ENCODE measurements around the gene SLC25A24. TPM values are rescaled to one million over a fixed set of nuclear protein-coding genes. Genes with fewer than 3 reads are reported as not detected.

Gene SLC25A24
- total and polyA plus RNA-seq, 7 donors, result 3.2 to 9.4 (median 6.8) TPM

GRCh38 chr1:108130794-108131193 is 69.3 kb downstream of the SLC25A24 start:
- 65 to 80% (median 66%) methylated on average over 2 of the region's 2 CpGs for WGBS, 3 donors
- H3K9me3 ChIP-seq, result no peaks in the 10 kb centered on the region
- ATAC-seq (no peak), DNase-seq (no peak)
- no peaks in the 10 kb centered on the region for H3K27me3 ChIP-seq (ENCODE audit: insufficient read depth in 3 of 3, low read length in 2 of 3)
- no peak overlapping the region for H3K27ac ChIP-seq
- TF ChIP-seq CTCF (IDR thresholded peaks at IDR 0.05), result no peak
- intact Hi-C loops (cut with DNase I), result no loop called here
- H3K4me1 ChIP-seq, result no peaks in the 10 kb centered on the region
- H3K36me3 ChIP-seq (ENCODE audit: insufficient read depth in 1 of 2, low read depth in 1 of 2), result peaks cover 0 to 19% of the 10 kb centered on the region in 2 donors
- H3K4me3 ChIP-seq, result no peak overlapping the region

- 47 to 84% (median 72%) methylated on average over 4 of the region's 4 CpGs for WGBS, 3 donors
- Histone ChIP-seq H3K4me1 (no peaks in the 10 kb centered on the region), H3K36me3 (ENCODE audit: insufficient read depth in 1 of 2, low read depth in 1 of 2) (peaks cover 0 to 13% of the 10 kb centered on the region in 2 donors), H3K27me3 (ENCODE audit: insufficient read depth in 3 of 3, low read length in 2 of 3) (no peaks in the 10 kb centered on the region), H3K27ac (no peak overlapping the region), H3K4me3 (no peak overlapping the region), H3K9me3 (no peaks in the 10 kb centered on the region)
- DNase-seq (no peak), ATAC-seq (no peak)
- intact Hi-C loops (cut with DNase I), result loop anchor here in 1 of 2 donors (10.0 kb wide), 1 partner anchor 165 kb away; the partner anchor contains the start of gene VAV3
- no peak for TF ChIP-seq CTCF (IDR thresholded peaks at IDR 0.05)
Measured at GRCh38 chr1:108129999-108130398, 70.1 kb downstream of the SLC25A24 start.

GRCh38 chr1:108125312-108126138 is 74.6 kb downstream of the SLC25A24 start:
- intact Hi-C loops (cut with DNase I), result loop anchor here (1.0 to 10.0 kb wide), 3 partner anchors 161 to 343 kb away; partner anchors contain the start of gene VAV3 (in 1 of the 2)
- H3K4me3 ChIP-seq, result no peak overlapping the region
- 3 to 8% (median 4%) methylated on average over 7 of the region's 7 CpGs for WGBS, 3 donors
- no peaks in the 10 kb centered on the region for H3K27me3 ChIP-seq (ENCODE audit: insufficient read depth in 3 of 3, low read length in 2 of 3)
- H3K27ac ChIP-seq, result no peak overlapping the region
- H3K36me3 ChIP-seq (ENCODE audit: insufficient read depth in 1 of 2, low read depth in 1 of 2), result no peaks in the 10 kb centered on the region
- ATAC-seq (peak; percentile 83 to 95 (median 91)), DNase-seq (peak; percentile 32 to 60)
- TF ChIP-seq CTCF (IDR thresholded peaks at IDR 0.05), result peak; percentile 90
- H3K9me3 ChIP-seq, result no peaks in the 10 kb centered on the region
- H3K4me1 ChIP-seq, result no peaks in the 10 kb centered on the region

GRCh38 chr1:108124622-108125311 is 75.4 kb downstream of the SLC25A24 start:
- no peaks in the 10 kb centered on the region for H3K27me3 ChIP-seq (ENCODE audit: insufficient read depth in 3 of 3, low read length in 2 of 3)
- intact Hi-C loops (cut with DNase I), result loop anchor here (1.0 to 10.0 kb wide), 3 partner anchors 160 to 342 kb away; partner anchors contain the start of gene VAV3 (in 1 of the 2)
- TF ChIP-seq CTCF (IDR thresholded peaks at IDR 0.05), result no peak
- no peak for ATAC-seq
- no peaks in the 10 kb centered on the region for H3K9me3 ChIP-seq
- H3K4me3 ChIP-seq, result no peak overlapping the region
- DNase-seq, result no peak
- H3K27ac ChIP-seq, result no peak overlapping the region
- no peaks in the 10 kb centered on the region for H3K4me1 ChIP-seq
- no peaks in the 10 kb centered on the region for H3K36me3 ChIP-seq (ENCODE audit: insufficient read depth in 1 of 2, low read depth in 1 of 2)
- WGBS, 3 donors, result 73 to 85% (median 76%) methylated on average over 12 of the region's 12 CpGs

All from psoas muscle (tissue), 8 donors.